Mesendoderm (in vitro differentiated cells): ENCODE results near the gene FABP3.

Experiments used
- DNase-seq: peaks from one replicate; pipeline ENCODE4 v3.0.0; 2013
- H2AK5ac ChIP-seq: 2 replicates; pipeline ENCODE4 v1.6.1; 2013; ENCODE audit warnings: low read length, inconsistent platforms
- H2BK120ac ChIP-seq: 2 replicates; pipeline ENCODE4 v1.6.1; 2013; ENCODE audit warnings: low read depth, mild to moderate bottlenecking, low read length, moderate library complexity, mixed read lengths
- H2BK15ac ChIP-seq: replicated peaks from 2 replicates; pipeline ENCODE4 v1.6.1; 2013; ENCODE audit warnings: low read depth, mild to moderate bottlenecking, moderate library complexity
- H2BK5ac ChIP-seq: 2 replicates; pipeline ENCODE4 v1.6.1; 2013; ENCODE audit warnings: low read length, inconsistent platforms
- H3K18ac ChIP-seq: 2 replicates; pipeline ENCODE4 v1.6.1; 2013; ENCODE audit warnings: mild to moderate bottlenecking, low read length, mixed read lengths
- H3K23ac ChIP-seq: one replicate; pipeline ENCODE4 v1.6.1; 2013; ENCODE audit warnings: low read length
- H3K27ac ChIP-seq: 2 replicates; pipeline ENCODE4 v1.5.1; 2013; ENCODE audit warnings: low read depth, mild to moderate bottlenecking, inconsistent platforms, low read length, moderate library complexity
- H3K27me3 ChIP-seq: 2 replicates; pipeline ENCODE4 v1.6.1; 2013; ENCODE audit warnings: low read length, control low read depth, mild to moderate bottlenecking, inconsistent platforms; ENCODE audit not compliant: insufficient read depth, poor library complexity
- H3K36me3 ChIP-seq: 2 replicates; pipeline ENCODE4 v1.6.1; 2013; ENCODE audit warnings: low read length, inconsistent platforms; ENCODE audit not compliant: control insufficient read depth, insufficient read depth
- H3K4ac ChIP-seq: one replicate; pipeline ENCODE4 v1.6.1; 2013; ENCODE audit warnings: low read depth, mild to moderate bottlenecking, low read length, moderate library complexity
- H3K4me1 ChIP-seq: 2 replicates; pipeline ENCODE4 v1.6.1; 2013; ENCODE audit warnings: low read depth, low read length, inconsistent platforms; ENCODE audit not compliant: control insufficient read depth
- H3K4me2 ChIP-seq: 2 replicates; pipeline ENCODE4 v1.6.1; 2013; ENCODE audit warnings: low read length
- H3K4me3 ChIP-seq: 2 replicates; pipeline ENCODE4 v1.5.1; 2013; ENCODE audit warnings: mild to moderate bottlenecking, low read length
- H3K56ac ChIP-seq: one replicate; pipeline ENCODE4 v1.6.1; 2013; ENCODE audit warnings: low read length
- H3K79me1 ChIP-seq: 2 replicates; pipeline ENCODE4 v1.6.1; 2013; ENCODE audit warnings: low read length, inconsistent platforms
- H3K79me2 ChIP-seq: 2 replicates; pipeline ENCODE4 v1.6.1; 2013; ENCODE audit warnings: mild to moderate bottlenecking, low read length; ENCODE audit not compliant: control insufficient read depth, insufficient read depth
- H3K9ac ChIP-seq: 2 replicates; pipeline ENCODE4 v1.6.1; 2013; ENCODE audit warnings: low read length, inconsistent platforms
- H4K5ac ChIP-seq: one replicate; pipeline ENCODE4 v1.6.1; 2013; ENCODE audit warnings: low read length
- H4K8ac ChIP-seq: one replicate; pipeline ENCODE4 v1.6.1; 2013; ENCODE audit warnings: low read depth, mild to moderate bottlenecking, control low read depth, low read length, moderate library complexity
- WGBS: extraction: QIAGEN DNeasy Blood & Tissue Kit; methylation state at CpG from one replicate; pipeline ENCODE4 v1.1.7; 2013; ENCODE audit warnings: low lambda C conversion rate, missing lambda C conversion rate; ENCODE audit not compliant: insufficient coverage; ENCODE audit errors: extremely low coverage; 5-methylcytosine and 5-hydroxymethylcytosine counted together

Gene FABP3

DNA sequence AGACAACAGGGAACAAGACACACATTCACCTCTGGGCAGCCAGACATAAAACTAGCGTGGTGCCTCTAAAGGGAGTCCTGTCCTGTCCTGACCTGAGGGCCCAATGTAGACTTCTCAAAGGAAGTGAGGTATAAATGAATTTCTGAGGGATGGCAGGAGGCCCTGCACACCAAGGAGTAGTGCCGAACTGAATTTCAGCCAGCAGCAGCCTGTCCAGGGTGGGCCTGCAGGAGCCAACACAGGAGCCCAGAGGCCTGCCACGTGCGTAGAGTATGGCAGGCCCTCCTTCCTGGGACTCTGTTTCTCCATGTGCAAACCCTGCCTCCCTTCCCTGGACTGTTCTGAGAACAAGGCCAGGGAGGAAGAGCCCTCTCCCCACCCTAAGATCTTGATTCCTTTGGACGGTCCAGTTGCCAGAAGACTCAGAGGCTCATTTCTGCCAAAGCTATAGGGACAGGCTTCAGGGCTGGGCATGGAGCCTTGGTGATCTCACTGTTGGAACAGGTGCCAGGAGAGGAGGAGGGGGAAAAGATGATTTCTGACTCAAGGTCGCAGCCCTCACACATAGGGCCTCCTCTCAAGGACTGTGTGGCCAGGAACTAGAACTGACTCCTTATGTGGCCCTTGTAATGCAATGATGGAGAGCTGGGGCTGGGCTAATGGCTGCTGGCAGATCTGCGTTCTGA, 1.8 kb upstream of the FABP3 start:
- H3K36me3 ChIP-seq = no peaks in the 10 kb centered on the region
- H3K27me3 ChIP-seq = no peaks in the 10 kb centered on the region
- no CpG with 5 or more reads among the region's 7 CpGs for WGBS
- no peak overlapping the region for H3K4me3 ChIP-seq
- H3K56ac ChIP-seq = no peak overlapping the region
- no peak overlapping the region for H2BK15ac ChIP-seq
- no peak overlapping the region for H3K18ac ChIP-seq
- no peak overlapping the region for H3K23ac ChIP-seq
- H3K79me1 ChIP-seq = no peaks in the 10 kb centered on the region
- no peak overlapping the region for H4K5ac ChIP-seq
- no peak overlapping the region for H3K27ac ChIP-seq
- no peak overlapping the region for H2AK5ac ChIP-seq
- H3K4me1 ChIP-seq = peaks cover 3% of the 10 kb centered on the region
- H2BK120ac ChIP-seq = no peak overlapping the region
- no peak overlapping the region for H3K4ac ChIP-seq
- H3K4me2 ChIP-seq = no peak overlapping the region
- no peak overlapping the region for H3K9ac ChIP-seq
- no peaks in the 10 kb centered on the region for H3K79me2 ChIP-seq
- no peak for DNase-seq
- H4K8ac ChIP-seq = no peak overlapping the region
- H2BK5ac ChIP-seq = no peak overlapping the region

DNA sequence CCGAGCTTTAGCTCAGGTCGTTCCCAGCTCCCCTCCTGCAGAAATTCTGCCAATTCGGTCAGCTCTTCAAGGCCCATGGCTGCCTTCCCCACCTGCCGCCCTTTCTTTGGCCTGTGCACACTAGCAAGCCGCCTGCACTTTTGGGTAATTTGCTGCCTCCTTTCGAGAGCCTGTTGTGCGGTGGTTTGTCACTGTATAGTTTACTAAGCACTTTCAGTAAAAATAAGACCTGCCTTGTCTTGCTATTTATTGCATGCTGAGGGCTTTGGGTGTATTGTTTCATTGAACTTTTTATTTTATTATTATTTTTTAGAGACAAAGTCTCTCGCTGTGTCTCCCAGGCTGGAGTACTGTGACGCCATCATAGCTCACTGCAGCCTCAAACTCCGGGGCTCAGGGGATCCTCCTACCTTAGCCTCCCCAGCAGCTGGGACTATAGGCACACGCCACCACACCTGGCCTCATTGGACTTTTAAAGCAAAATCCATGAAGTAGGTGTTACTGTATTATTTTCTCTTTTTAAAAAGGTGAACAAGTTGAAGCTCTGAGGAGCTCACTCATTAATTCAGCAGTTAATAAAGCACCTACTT, 1.1 kb upstream of the FABP3 start:
- Histone ChIP-seq H4K8ac (no peak overlapping the region), H3K4me3 (no peak overlapping the region), H2BK120ac (no peak overlapping the region), H3K56ac (peak overlapping the region; percentile 85), H3K79me2 (no peaks in the 10 kb centered on the region), H3K18ac (peak overlapping the region; percentile 78), H3K4me2 (peak overlapping the region; percentile 64), H3K4ac (no peak overlapping the region), H3K23ac (no peak overlapping the region), H3K36me3 (no peaks in the 10 kb centered on the region), H3K4me1 (peaks cover 3% of the 10 kb centered on the region), H2BK15ac (no peak overlapping the region), H2AK5ac (no peak overlapping the region), H3K79me1 (no peaks in the 10 kb centered on the region), H3K27ac (peak overlapping the region; percentile 19), H4K5ac (no peak overlapping the region), H3K9ac (peak overlapping the region; percentile 57), H2BK5ac (no peak overlapping the region), H3K27me3 (no peaks in the 10 kb centered on the region)
- no peak for DNase-seq
- WGBS = no CpG with 5 or more reads among the region's 11 CpGs

DNA sequence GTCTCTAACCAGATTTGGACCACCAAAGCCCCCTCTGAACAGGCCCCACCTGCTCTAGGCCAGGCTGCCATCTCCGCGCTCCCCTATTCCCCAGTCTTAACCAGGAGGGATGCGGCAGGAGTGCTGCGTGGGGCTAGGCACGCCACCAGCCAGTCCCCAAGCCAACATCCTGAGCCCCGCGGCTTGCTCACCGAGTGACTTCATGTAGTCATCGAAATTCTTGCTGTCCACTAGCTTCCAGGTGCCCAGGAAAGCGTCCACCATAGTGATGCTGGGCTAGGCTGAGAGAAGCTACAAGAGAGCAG, 173 bp downstream of the FABP3 start:
- H4K5ac ChIP-seq = no peak overlapping the region
- no peak overlapping the region for H2BK5ac ChIP-seq
- no peak for DNase-seq
- no peak overlapping the region for H2BK15ac ChIP-seq
- no CpG with 5 or more reads among the region's 10 CpGs for WGBS
- H3K4ac ChIP-seq = no peak overlapping the region
- H3K9ac ChIP-seq = peak overlapping the region; percentile 79
- H3K4me1 ChIP-seq = peaks cover 3% of the 10 kb centered on the region
- no peak overlapping the region for H3K4me3 ChIP-seq
- H3K36me3 ChIP-seq = no peaks in the 10 kb centered on the region
- H3K4me2 ChIP-seq = peak overlapping the region; percentile 99
- H3K18ac ChIP-seq = peak overlapping the region; percentile 11
- H2AK5ac ChIP-seq = no peak overlapping the region
- peak overlapping the region; percentile 80 for H3K56ac ChIP-seq
- no peak overlapping the region for H3K27ac ChIP-seq
- no peaks in the 10 kb centered on the region for H3K79me2 ChIP-seq
- no peaks in the 10 kb centered on the region for H3K79me1 ChIP-seq
- no peak overlapping the region for H3K23ac ChIP-seq
- no peak overlapping the region for H2BK120ac ChIP-seq
- no peaks in the 10 kb centered on the region for H3K27me3 ChIP-seq
- H4K8ac ChIP-seq = no peak overlapping the region

DNA sequence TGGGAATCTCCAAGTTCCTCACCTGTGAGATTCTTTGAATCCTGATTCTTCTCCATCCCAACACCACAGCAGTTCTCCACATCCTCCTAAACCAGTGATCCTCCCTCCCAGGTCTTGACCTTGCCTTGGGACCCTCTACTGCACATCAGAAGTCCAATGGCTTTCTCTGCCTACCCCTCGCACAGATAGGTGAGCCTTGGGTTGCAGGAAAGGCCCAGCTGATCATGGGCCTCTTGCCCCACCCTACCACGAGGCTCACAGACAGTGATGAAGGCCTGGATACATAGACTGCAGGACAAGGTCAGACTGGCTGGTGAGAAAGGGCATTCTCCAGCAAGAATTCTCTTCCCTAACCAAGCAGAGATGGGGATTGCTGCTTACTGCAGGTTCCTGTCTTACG, 825 bp downstream of the FABP3 start:
- Histone ChIP-seq H3K4me3 (no peak overlapping the region), H3K23ac (peak overlapping the region; percentile 71), H3K27ac (no peak overlapping the region), H3K4me1 (peaks cover 3% of the 10 kb centered on the region), H3K18ac (no peak overlapping the region), H2BK15ac (no peak overlapping the region), H3K36me3 (no peaks in the 10 kb centered on the region), H3K56ac (no peak overlapping the region), H3K27me3 (no peaks in the 10 kb centered on the region), H2BK120ac (no peak overlapping the region), H3K9ac (no peak overlapping the region), H4K5ac (no peak overlapping the region), H3K4ac (no peak overlapping the region), H4K8ac (no peak overlapping the region), H3K79me2 (no peaks in the 10 kb centered on the region), H3K4me2 (no peak overlapping the region), H2BK5ac (no peak overlapping the region), H2AK5ac (no peak overlapping the region), H3K79me1 (no peaks in the 10 kb centered on the region)
- no peak for DNase-seq
- WGBS = no CpG with 5 or more reads among the region's 3 CpGs

DNA sequence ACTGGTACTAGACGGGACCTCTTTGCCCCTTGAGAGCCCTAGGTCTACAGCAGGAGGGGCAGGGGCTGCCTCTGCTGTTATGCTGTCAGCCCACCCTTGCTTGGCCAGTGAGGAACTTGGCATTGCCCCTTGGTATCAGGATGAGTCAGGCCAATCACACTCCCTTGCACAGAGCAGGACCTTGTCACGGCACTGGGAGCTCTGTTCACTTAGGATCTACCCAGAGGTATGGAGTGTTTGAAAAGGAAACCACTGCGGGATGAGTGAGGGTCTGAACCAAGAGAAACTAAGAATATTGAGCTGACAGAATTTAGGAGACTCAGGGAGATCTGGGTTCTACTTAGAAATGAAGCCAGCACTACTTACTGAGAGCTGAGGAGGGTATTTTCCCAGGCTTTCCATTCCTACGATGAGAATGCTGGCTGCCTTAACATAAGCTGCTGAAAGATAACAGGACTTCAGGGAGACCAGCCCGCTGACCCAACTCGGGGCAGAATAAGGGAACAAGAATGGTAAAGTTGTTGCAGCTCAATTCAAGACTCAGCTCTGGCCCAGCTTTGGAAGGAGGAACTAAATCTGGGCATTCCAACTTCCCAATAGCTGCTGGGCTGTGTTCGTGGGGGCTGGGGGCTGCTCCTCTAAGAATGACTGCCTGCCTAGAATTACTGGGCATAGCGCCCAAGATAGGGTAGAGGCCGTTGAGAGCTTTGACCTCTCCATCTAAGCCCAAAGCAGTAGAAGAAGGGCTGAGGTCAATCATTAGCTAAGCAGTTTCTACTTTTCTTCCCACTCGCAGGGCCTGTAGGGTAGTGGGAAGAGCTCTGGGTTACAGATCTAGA, 1.5 kb downstream of the FABP3 start:
- no peak overlapping the region for H3K23ac ChIP-seq
- H3K9ac ChIP-seq = no peak overlapping the region
- no peak overlapping the region for H2AK5ac ChIP-seq
- H3K79me2 ChIP-seq = no peaks in the 10 kb centered on the region
- H3K4me1 ChIP-seq = peaks cover 3% of the 10 kb centered on the region
- H3K18ac ChIP-seq = no peak overlapping the region
- H4K5ac ChIP-seq = no peak overlapping the region
- no CpG with 5 or more reads among the region's 10 CpGs for WGBS
- no peaks in the 10 kb centered on the region for H3K36me3 ChIP-seq
- no peak overlapping the region for H3K27ac ChIP-seq
- H2BK120ac ChIP-seq = no peak overlapping the region
- no peak for DNase-seq
- no peak overlapping the region for H3K4me2 ChIP-seq
- no peak overlapping the region for H3K4me3 ChIP-seq
- no peak overlapping the region for H3K4ac ChIP-seq
- no peak overlapping the region for H2BK5ac ChIP-seq
- H2BK15ac ChIP-seq = no peak overlapping the region
- no peak overlapping the region for H4K8ac ChIP-seq
- H3K79me1 ChIP-seq = no peaks in the 10 kb centered on the region
- no peaks in the 10 kb centered on the region for H3K27me3 ChIP-seq
- peak overlapping the region; percentile 17 for H3K56ac ChIP-seq
